GM18526 (cell line): ENCODE results near the gene MEF2D.

ENCODE experiments used
- POLR2A ChIP-seq: IDR thresholded peaks from 3 replicates; pipeline ENCODE4 v1.6.1; 2011; ENCODE audit not compliant: insufficient read length; ENCODE audit errors: extremely low read depth

MEF2D gene

DNA sequence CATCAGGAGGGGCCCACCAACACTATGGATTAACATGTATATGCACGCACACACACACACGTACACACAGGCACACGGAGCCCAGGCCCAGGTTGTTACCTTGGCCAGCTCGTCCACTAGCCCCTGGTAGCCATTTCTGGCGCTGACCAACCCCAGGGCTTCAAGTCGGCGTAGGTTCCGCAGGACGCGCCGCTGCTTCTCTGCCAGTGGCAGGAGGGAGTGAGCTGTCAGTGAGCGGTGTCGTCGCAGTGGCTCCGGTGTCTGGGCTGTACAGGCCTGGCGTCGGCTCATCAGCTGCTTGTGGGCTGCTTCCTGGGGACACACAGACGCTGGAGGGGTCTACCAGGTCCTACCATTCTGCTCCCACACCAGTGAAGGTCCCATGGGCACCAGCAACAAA, 29.4 kb upstream of the MEF2D start:
- no peak for TF ChIP-seq POLR2A

DNA sequence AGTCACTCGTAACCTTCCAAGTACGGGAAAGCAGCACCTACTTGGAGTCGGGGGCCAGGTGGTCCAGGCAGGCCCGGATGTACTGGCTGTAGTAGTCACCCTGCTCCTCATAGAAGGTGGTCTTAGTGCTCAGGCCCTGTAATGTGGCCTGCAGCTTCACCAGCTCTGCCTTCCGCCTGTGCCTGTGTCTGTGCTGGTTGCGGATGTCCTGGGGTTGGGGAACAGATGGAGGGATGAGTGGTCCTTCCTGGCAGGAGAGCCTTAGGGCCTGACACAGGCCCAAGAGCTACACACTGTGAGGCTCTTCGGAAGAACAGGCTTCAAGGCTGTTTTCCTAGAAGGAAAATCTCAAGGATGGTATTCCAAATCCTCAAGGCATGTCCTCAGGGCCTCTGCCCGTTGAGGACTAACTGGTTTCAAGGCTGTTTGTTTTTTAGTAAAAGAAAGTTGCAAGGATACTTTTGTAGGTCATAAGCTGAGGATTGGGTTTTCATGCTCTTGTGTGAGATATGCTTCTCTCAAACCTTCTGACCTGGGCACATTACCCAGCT, 28.4 kb upstream of the MEF2D start:
- no peak for TF ChIP-seq POLR2A

DNA sequence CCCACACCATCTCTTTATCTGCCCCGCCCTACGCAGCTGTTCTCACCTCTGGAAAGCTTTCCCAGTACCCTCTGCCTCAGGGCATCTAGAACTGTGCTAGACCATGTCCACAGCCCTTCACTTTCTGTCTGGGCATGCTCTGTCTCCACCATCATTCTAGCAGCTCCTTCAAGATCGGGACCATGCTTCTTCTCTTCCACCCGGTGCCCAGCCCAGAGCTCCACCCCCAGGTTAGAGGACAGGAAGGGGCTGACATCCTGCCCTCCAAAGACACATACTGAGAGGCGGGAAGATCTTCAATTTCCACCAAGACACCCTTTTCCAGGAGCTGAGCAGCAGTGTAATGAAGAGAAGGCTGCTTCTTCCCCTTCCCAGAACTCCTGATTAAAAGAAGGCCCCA, 27.7 kb upstream of the MEF2D start:
- no peak for TF ChIP-seq POLR2A

DNA sequence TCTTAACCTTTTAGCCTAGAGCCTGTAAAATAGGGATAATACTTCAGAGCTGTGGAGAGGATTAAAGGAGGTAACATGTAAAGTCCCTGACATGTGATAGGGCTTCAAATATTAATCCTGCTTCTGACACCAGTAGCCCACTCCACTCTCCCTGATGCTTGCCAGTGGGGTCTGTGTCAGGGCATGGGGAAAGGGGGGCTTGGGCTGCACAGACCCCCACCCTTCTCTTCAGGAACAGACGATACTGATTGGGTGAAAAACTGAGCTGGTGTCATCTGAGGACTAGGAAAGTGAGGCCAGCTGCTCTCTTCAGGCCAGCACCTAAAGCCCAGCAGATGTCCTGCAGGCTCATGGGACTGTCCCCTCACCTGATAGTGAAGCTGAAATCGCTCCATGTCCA, 27.0 kb upstream of the MEF2D start:
- no peak for TF ChIP-seq POLR2A

DNA sequence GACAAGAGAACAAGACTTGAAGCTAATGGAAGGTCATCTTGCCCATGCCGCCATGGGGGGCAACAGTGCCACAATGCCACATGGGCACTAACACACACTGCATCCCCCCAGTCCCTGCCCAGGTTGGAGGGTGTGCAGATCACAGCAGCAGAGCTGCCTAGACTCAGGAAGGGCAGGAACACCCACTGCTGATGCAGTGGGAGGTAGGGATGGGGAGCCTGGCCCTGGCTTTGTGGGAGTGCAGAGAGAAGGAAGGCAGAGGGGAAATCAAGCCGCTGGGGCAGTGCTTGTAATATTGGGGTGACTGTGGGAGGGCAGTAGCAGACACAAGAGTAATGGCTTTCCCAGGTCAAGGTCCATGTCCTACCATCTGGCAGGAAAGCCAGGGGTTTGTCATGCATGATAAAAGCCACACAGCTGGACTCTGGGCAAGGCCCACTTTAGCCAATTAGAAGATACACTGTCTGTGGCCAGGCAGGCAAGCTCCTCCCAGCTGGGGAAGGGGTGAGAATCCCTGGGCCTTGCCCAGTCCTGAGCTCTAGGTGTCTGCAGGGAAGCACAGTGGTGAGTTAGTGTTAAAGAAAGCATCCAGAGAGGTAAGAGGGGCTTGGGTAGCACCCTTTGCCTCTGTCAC, 25.4 kb upstream of the MEF2D start:
- TF ChIP-seq POLR2A, result no peak

DNA sequence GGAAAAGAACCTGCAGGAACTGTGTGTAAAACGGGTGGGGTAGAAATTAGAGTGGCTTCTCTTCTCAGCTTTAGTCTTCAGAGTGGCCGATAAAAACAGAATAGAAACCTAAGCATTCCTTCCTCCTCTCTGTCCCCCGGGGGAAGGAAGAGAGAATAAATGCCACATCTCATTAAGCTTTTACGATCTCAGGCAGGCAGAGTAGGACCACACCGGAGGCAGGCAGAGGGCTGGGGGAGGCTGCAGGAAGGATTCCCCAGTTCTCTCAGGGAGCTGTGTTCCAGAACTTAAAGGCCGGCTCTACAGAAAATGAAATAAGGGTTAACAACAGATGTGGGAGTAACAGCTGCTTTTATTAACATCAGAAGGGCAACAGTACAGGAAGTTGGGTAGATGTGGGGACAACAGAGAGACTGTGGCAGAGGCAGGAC, 24.5 kb upstream of the MEF2D start:
- no peak for TF ChIP-seq POLR2A

DNA sequence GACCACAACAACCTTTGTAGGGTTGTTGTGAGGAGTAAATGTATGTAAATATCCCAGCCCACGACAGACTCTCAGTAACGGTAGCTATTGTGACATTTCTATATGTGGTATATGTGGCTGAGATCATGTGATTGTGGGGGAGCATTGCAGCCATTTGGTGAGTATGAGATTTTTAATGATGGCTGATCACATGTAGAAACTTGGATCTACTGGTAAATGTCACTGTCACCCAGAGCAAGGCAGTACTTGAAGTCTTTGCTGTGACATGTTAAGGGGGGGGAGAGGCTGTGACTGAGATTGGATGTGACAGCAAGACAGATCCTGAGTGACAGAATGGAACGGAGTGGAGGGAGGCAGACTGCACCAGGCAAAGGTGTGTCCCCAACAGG, 23.9 kb upstream of the MEF2D start:
- no peak for TF ChIP-seq POLR2A

DNA sequence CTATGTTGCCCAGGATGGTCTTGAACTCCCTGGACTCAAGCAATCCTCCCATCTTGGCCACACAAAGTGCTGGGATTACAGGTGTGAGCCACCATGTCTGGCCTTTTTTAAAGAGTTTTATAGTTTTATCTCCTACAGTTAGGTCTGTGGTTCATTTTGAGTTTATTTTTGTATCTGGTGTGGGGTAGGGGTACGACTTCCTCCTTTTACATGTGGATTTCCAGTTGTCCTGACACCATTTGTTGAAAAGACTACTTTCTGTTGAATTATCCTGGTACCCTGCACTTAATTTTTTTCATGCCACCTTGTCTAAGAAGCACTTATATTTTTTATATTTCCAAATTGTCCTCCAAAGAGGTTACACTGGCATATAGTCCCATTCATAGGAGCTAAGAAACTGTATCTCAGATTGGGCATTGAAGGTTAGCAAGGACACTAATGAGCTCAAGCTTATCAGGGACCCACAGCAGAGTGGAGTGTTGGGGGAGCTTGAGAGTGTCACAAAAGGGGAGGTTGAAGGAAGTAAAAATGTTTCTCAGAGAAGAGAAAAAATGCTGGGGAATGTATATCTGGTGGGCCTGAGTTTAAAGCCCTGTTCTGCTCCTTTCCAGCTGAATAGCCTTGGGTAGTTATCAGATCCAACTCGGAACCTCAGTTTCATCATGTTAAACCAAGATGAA, 23.4 kb upstream of the MEF2D start:
- no peak for TF ChIP-seq POLR2A

DNA sequence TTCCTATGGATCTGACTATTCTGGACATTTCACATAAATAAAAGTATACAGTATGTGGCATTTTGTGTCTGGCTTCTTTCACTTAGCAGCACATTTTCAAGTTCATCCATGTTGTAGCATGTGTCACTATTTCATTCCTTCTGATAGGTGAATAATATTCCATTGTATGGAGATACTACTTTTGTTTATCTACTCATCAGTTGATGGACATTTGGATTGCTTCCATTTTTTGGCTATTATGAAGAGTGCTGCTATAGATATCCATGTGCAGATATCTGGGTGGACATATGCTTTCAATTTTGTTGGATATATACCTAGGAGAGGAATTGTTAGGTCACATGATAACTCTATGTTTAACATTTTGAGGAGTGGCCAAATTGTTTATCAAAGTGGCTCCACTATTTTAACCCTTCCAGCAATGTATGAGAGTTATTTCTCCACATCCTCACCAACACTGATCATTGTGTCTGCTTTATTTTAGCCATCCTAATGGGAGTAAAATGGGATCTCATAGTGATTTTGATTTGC, 21.9 kb upstream of the MEF2D start:
- no peak for TF ChIP-seq POLR2A

DNA sequence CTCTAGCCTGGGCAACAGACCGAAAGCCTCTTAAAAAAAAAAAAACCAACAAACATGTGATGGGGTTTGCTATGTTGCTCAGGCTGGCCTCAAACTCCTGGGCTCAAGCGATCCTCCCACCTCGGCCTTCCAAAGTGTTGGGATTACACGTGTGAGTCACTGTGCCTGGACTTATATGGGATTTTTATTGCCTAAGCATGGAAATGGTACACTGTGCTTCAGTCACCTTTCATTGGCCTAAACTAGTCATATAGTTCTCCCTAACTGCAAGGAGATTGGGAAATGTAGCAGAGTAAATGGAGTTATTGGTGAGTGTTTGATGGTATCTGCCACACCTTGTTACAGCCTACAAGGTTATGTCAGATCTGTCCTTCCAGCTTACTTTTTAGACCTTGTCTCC, 17.2 kb upstream of the MEF2D start:
- no peak for TF ChIP-seq POLR2A

DNA sequence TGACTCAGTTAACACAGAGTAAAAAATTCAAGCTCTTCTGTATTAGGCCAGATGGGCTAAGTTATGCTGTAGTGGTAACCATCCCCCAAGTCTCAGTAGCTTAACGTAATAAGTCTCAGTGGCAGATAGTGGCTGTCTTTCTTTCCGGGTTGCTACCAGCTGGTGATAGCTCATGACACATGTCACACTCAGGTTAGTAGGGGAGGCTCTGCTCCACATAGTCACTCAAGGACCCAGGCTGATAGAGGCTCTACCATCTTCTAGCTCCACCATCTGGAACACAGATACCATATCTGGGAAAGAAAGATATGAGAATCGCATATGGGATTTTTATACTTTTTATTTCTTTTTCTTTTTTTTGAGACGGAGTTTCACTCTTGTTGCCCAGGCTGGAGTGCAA, 16.2 kb upstream of the MEF2D start:
- no peak for TF ChIP-seq POLR2A

DNA sequence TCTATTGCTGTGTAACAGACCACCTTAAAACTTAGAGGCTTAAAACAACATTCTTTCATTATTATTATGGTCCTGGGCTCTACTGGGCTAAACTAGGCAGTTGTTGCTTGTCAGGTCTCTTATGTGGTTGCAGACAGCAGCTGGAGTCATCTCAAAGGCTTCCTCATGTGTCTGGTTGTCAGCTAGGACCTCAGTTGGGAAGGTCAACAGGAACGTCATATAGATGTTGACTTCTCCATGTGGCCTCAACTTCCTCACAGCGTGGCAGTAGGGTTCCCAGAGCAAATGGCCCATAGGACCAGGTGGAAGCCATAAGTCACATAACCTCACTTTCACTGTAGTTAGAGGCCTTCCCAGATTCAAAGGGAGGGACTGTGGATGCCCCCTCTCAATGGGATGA, 15.4 kb upstream of the MEF2D start:
- TF ChIP-seq POLR2A, result no peak

DNA sequence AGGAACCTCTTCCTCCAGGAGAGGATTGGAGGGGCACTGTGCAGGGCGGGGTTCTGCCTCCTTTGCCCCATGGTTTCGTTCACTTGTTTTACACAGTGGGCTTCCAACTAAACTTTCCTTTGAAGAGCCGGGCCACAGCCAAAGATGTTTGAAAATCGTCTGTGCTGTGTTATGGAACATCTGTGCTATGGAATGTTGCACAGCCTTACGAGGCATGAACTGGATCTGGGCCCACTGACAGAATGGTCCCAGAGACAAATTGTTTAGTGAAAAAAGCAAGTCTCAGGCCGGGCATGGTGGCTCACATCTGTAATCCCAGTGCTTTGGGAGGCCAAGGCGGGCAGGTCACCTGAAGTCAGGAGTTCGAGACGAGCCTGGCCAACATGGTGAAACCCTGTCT, 12.6 kb upstream of the MEF2D start:
- TF ChIP-seq POLR2A, result no peak

DNA sequence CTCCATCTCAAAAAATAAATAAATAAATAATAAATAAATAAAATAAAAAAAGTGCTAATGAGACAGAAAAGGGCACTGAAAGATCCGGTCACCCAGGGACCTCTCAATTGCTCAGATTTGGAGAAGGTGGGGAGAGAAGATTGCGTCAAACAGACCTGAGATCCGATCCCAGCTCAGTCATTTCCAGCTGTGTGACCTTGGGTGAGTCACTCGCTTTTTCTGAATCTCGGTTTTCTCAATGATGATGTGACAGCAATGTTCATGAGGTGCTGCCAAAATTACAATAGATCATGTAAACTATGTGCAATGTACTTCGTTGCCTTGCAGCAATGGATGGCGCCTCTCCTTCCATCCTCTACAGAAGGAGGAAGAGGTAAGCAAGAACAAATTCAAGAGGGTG, 11.1 kb upstream of the MEF2D start:
- TF ChIP-seq POLR2A, result no peak

DNA sequence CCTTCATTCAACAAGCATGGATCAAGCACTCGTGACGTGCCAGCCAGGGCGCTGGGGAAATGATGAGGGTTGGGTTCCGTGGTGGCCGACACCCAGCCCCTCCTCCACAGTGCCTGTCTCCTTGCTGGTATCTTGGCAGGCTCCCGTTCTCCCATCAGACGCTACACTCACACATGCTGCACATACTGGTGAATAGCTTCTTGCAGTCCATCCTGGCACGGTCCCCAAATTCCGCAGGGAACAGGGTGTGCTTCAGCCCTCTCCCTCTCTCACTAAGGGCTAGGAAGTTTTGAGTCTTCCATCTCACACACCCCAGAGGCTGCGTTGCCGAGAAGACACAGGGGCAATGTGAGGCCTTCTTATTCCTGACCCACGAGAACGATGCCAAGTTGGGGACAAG, 10.1 kb upstream of the MEF2D start:
- TF ChIP-seq POLR2A, result no peak

DNA sequence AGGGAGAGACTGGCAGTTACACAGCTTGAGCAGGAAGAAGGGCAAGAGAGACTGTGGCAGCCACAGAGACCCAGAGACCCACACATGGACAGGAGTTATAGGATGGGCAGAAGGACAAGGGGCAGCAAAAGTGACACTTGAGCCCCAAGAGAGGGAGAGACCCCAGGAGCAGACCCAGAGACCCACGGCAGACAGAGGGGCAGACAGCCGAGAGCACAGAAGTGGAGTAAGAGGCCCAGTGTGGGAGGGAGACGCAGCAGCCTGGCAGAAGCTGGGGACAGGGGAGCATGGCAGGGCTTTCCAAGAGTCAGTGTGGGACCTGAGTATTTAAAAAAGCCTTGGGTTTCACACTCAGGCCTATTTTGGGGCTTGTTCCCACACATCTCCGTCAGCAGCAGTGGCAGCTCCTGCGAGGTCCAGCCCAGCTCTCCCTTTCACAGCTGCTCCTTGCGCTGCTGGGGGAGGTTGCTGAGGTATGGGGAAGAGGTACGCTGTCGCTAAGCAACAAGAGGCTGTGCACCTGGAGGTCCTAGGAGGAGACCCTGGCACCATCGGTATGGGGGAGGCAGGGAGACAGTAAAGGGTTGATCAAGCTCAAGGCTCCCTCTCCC, 9.0 kb upstream of the MEF2D start:
- TF ChIP-seq POLR2A, result no peak
